NCI-H2171 (cell line): Measurements from ENCODE around the gene CALML6.

Source experiments
- DNase-seq: peaks from one replicate; lab custom pipeline; 2025; lab: John Stamatoyannopoulos, UW

Gene CALML6

GRCh38 chr1:1892079-1892762 is 22.8 kb upstream of the CALML6 start:
- DNase-seq, result no peak

GRCh38 chr1:1892763-1893120 is 22.3 kb upstream of the CALML6 start:
- no peak for DNase-seq

GRCh38 chr1:1893291-1893985 is 21.6 kb upstream of the CALML6 start:
- no peak for DNase-seq

- no peak for DNase-seq
Observed at GRCh38 chr1:1893997-1894353, 21.1 kb upstream of the CALML6 start.

GRCh38 chr1:1894354-1895059 is 20.6 kb upstream of the CALML6 start:
- DNase-seq, result no peak

- DNase-seq, result no peak
Observed at GRCh38 chr1:1895060-1895418, 20.0 kb upstream of the CALML6 start.

- DNase-seq, result no peak
Observed at GRCh38 chr1:1895456-1896336, 19.4 kb upstream of the CALML6 start.

GRCh38 chr1:1898246-1898933 is 16.7 kb upstream of the CALML6 start:
- no peak for DNase-seq

GRCh38 chr1:1899266-1899966 is 15.6 kb upstream of the CALML6 start:
- DNase-seq, result no peak

- DNase-seq, result no peak
Observed at GRCh38 chr1:1899967-1900327, 15.1 kb upstream of the CALML6 start.

- no peak for DNase-seq
Observed at GRCh38 chr1:1900883-1901640, 14.0 kb upstream of the CALML6 start.

GRCh38 chr1:1901641-1902294 is 13.3 kb upstream of the CALML6 start:
- DNase-seq, result no peak

GRCh38 chr1:1903224-1903623 is 11.8 kb upstream of the CALML6 start:
- no peak for DNase-seq

- peak; percentile 10 for DNase-seq
Observed at GRCh38 chr1:1906185-1907097, 8.6 kb upstream of the CALML6 start.

GRCh38 chr1:1907098-1907736 is 7.8 kb upstream of the CALML6 start:
- peak; percentile 73 for DNase-seq

GRCh38 chr1:1908506-1908791 is 6.6 kb upstream of the CALML6 start:
- no peak for DNase-seq

- DNase-seq, result no peak
Observed at GRCh38 chr1:1910033-1910465, 5.0 kb upstream of the CALML6 start.

GRCh38 chr1:1910651-1911331 is 4.3 kb upstream of the CALML6 start:
- no peak for DNase-seq
